ENCODE measurements around the gene GOLGA1.

DNA sequence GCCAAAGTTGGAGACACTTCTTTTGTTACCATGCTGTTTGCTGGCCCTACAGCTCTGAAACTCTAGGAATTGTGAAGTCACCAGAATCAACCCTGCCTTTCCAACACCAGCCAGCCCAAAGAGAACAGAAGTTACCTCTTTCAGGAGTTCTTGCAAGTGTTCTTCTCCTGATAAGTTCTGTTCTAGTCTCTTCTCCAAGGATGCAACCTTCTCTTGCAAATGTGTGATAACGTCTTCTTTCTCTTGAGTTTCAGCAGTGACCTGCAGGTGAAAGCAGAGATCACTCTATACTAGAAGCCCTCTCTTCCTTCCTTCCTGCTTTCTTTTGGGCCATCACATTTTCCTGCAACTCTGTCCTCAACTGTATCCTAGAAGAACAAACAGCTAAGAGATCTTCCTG, 29.1 kb downstream of the GOLGA1 start:
- TF ChIP-seq, protein P1, sequence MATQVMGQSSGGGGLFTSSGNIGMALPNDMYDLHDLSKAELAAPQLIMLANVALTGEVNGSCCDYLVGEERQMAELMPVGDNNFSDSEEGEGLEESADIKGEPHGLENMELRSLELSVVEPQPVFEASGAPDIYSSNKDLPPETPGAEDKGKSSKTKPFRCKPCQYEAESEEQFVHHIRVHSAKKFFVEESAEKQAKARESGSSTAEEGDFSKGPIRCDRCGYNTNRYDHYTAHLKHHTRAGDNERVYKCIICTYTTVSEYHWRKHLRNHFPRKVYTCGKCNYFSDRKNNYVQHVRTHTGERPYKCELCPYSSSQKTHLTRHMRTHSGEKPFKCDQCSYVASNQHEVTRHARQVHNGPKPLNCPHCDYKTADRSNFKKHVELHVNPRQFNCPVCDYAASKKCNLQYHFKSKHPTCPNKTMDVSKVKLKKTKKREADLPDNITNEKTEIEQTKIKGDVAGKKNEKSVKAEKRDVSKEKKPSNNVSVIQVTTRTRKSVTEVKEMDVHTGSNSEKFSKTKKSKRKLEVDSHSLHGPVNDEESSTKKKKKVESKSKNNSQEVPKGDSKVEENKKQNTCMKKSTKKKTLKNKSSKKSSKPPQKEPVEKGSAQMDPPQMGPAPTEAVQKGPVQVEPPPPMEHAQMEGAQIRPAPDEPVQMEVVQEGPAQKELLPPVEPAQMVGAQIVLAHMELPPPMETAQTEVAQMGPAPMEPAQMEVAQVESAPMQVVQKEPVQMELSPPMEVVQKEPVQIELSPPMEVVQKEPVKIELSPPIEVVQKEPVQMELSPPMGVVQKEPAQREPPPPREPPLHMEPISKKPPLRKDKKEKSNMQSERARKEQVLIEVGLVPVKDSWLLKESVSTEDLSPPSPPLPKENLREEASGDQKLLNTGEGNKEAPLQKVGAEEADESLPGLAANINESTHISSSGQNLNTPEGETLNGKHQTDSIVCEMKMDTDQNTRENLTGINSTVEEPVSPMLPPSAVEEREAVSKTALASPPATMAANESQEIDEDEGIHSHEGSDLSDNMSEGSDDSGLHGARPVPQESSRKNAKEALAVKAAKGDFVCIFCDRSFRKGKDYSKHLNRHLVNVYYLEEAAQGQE (IDR thresholded peaks at IDR 0.05; ENCODE audit: insufficient read depth in 1 of 2, low read depth in 2 of 2, low read length in 2 of 2) = no peak
- TF ChIP-seq SIN3A (IDR thresholded peaks at IDR 0.05; ENCODE audit: borderline replicate concordance, insufficient read depth, low read length) (no peak), POLR2AphosphoS5 (IDR thresholded peaks at IDR 0.05; ENCODE audit: low read depth, low read length) (no peak), TAF1 (IDR thresholded peaks at IDR 0.05; ENCODE audit: borderline replicate concordance, insufficient read depth, low read length) (no peak)
